Effector memory CD4-positive, alpha-beta T cell (primary cell): ENCODE data around the gene UBXN7.
"Not testable (repeated sequence)": the region's sequence is repeated elsewhere in the genome, so short reads cannot be mapped to it uniquely, and the experiment has no call there.

ENCODE experiments used
- DNase-seq, 3 donors: peaks; one replicate each; pipeline ENCODE4 v3.0.0-alpha.2; 2020
- H3K27ac ChIP-seq: 2 replicates; pipeline ENCODE4 v1.7.0; 2013; ENCODE audit warnings: mild to moderate bottlenecking, low read length, moderate library complexity; ENCODE audit not compliant: insufficient read depth, poor library complexity, severe bottlenecking
- H3K27me3 ChIP-seq: replicated peaks from 2 replicates; pipeline ENCODE4 v1.7.0; 2013; ENCODE audit warnings: mild to moderate bottlenecking, low read length; ENCODE audit not compliant: insufficient read depth, control insufficient read depth, poor library complexity, severe bottlenecking
- H3K36me3 ChIP-seq: 2 replicates; pipeline ENCODE4 v1.7.0; 2013; ENCODE audit warnings: mild to moderate bottlenecking, low read length, moderate library complexity; ENCODE audit not compliant: control insufficient read depth, insufficient read depth
- H3K4me1 ChIP-seq: 2 replicates; pipeline ENCODE4 v1.7.0; 2013; ENCODE audit warnings: low read length, mild to moderate bottlenecking; ENCODE audit not compliant: control insufficient read depth, insufficient read depth, poor library complexity, severe bottlenecking
- H3K4me3 ChIP-seq: 2 replicates; pipeline ENCODE4 v1.7.0; 2013; ENCODE audit warnings: low read length, low read depth, mild to moderate bottlenecking; ENCODE audit not compliant: insufficient read depth, poor library complexity, severe bottlenecking
- H3K9me3 ChIP-seq: 2 replicates; pipeline ENCODE4 v1.7.0; 2013; ENCODE audit warnings: mild to moderate bottlenecking, low read length, moderate library complexity; ENCODE audit not compliant: control insufficient read depth

The UBXN7 gene

DNA sequence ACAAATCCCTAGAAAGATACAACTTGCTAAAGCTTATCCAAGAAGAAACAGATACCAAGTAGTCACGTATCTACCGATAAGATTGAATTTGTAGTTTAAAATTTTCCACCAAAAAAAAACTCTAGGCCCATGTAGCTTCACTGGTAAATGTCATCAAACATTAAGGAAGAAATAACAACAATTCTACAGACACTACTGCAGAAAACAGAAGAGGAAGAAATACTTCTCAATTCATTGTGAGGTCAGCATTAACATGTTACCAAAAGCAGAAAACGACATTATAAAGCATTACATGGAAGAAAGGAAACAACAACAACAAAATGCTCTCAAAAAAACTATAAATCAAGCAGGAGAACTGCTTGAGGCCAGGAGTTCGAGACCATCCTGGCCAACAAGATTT, 66.5 kb downstream of the UBXN7 start:
- Histone ChIP-seq H3K27ac (no peak overlapping the region), H3K36me3 (peaks cover 38% of the 10 kb centered on the region)
- DNase-seq: no peak

DNA sequence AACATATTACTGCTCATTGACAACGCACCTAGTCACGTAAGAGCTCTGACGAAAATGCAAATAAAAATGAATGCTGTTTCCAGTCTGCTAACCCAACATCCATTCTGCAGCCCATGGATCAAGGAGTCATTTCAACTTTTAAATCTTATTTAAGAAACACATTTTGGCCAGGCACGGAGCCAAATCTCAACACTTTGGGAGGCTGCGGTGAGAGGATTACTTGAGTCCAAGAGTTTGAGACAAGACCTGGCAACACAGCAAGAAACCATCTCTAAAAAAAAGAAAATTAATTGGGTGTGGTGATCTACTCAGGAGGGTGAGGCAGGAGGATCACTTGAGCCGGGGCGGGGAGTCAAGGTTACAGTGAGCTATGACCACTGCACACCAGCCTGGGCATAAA, 71.6 kb downstream of the UBXN7 start:
- no peaks in the 10 kb centered on the region for H3K4me1 ChIP-seq
- H3K27me3 ChIP-seq: no peaks in the 10 kb centered on the region
- peaks cover 52% of the 10 kb centered on the region for H3K36me3 ChIP-seq
- no peaks in the 10 kb centered on the region for H3K9me3 ChIP-seq
- no peak overlapping the region for H3K4me3 ChIP-seq
- no peak overlapping the region for H3K27ac ChIP-seq
- no peak for DNase-seq

More for the DNA sequence above, 66.5 kb downstream of the UBXN7 start:
- no peak overlapping the region for H3K4me3 ChIP-seq
- H3K27me3 ChIP-seq: no peaks in the 10 kb centered on the region
- H3K9me3 ChIP-seq: no peaks in the 10 kb centered on the region
- no peaks in the 10 kb centered on the region for H3K4me1 ChIP-seq

DNA sequence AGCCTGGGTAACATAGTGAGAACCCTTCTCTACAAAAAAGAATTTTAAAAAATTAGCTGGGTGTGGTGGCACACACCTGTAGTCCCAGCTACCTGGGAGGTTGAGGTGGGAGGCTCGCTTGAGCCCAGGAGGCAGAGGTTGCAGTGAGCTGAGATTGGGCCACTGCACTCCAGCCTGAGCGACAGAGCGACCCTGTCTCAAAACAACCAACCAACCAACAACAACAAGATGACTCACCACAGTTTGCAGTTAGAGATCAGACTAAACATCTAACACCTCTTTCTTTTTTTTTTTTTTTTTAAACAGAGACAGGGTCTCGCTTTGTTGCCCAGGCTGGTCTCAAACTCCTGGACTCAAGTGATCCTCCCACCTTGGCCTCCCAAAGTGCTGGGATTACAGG, 73.7 kb downstream of the UBXN7 start:
- H3K9me3 ChIP-seq, H3K27ac ChIP-seq, DNase-seq, H3K27me3 ChIP-seq, H3K4me1 ChIP-seq, H3K4me3 ChIP-seq: not testable (repeated sequence)
- peaks cover 65% of the 10 kb centered on the region for H3K36me3 ChIP-seq

DNA sequence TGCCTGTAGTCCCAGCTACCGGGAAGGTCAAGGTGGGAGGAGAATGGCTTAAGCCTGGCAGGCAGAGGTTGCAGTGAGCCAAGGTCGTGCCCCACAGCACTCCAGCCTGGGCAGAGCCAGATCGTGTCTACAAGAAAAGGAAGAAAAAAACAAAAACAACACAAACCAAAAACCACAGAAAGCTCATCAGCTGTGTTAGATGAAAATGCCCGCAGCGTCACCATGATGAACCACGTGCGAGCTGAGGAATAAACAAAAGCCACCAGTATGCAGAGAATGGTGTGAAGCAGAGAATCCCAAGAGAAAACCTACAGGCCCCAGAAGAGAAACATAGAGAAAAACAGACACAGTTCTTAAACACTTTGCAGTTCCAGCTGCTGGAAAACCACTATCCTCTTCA, 74.3 kb downstream of the UBXN7 start:
- Histone ChIP-seq H3K27me3 (no peaks in the 10 kb centered on the region), H3K9me3 (no peaks in the 10 kb centered on the region), H3K36me3 (peaks cover 62% of the 10 kb centered on the region), H3K4me1 (no peaks in the 10 kb centered on the region), H3K4me3 (no peak overlapping the region), H3K27ac (no peak overlapping the region)
- DNase-seq: no peak

DNA sequence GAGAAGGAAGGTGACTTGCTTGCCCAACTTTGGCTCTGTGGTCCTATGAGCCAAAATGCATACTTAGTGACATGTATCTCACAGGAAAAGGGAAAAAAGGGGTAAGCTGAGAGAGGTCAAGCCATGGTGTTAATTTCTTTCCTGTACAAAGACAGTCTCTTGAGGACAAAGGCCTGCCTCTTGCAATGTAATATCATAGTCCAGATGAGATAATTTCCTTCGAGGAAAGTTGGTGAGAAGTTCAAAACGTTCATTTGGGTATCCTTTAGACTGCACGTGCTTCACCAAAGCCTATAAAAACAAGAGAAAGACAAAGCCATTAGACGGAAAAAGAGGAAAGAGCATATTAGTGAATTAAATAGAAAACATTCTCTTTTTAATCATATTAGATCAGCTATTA, 75.7 kb downstream of the UBXN7 start:
- H3K36me3 ChIP-seq: peaks cover 53% of the 10 kb centered on the region
- H3K4me3 ChIP-seq: no peak overlapping the region
- DNase-seq: no peak
- H3K4me1 ChIP-seq: no peaks in the 10 kb centered on the region
- no peaks in the 10 kb centered on the region for H3K27me3 ChIP-seq
- H3K9me3 ChIP-seq: no peaks in the 10 kb centered on the region
- no peak overlapping the region for H3K27ac ChIP-seq

DNA sequence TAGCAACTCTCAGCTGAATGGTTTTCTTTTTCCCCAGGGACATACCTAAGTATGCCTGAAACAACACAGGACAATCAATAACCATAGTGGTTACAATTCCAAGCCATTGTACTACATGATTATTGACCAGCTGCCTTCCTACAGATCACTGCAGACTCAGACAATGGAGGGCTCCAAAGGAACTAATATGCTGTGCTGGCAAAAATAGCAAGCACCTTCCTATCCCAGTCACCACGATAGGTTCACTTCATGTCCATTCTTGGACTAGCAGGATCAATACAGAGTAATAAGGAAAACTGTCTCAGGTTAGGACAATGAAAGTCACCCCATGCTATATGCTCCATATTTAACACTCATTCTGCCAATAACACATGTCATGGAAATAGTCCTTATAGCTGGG, 76.6 kb downstream of the UBXN7 start:
- Histone ChIP-seq H3K9me3 (no peaks in the 10 kb centered on the region), H3K27ac (no peak overlapping the region), H3K4me3 (no peak overlapping the region), H3K27me3 (no peaks in the 10 kb centered on the region), H3K36me3 (peaks cover 44% of the 10 kb centered on the region), H3K4me1 (no peaks in the 10 kb centered on the region)
- DNase-seq: no peak

DNA sequence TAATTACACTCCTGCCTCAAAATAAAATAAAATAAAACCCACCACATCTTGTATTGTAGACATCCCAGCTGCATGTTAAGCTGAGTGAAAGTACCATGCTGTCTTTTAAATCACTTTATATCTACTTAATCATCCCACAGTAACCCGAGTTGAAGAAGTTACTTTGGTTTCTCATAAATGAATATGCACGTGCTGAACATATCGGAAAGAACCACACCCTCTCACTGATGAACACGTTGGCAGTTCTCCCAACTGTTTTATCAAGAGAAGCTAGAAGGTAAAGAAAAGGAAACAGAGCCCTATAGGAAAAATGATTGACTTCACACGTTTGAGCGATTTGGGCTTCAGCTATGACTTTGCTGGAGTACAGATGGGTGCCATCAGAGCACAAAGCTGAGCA, 78.1 kb downstream of the UBXN7 start:
- Histone ChIP-seq H3K4me1 (no peaks in the 10 kb centered on the region), H3K27ac (no peak overlapping the region), H3K9me3 (no peaks in the 10 kb centered on the region), H3K4me3 (no peak overlapping the region), H3K36me3 (peaks cover 38% of the 10 kb centered on the region), H3K27me3 (no peaks in the 10 kb centered on the region)
- no peak for DNase-seq

DNA sequence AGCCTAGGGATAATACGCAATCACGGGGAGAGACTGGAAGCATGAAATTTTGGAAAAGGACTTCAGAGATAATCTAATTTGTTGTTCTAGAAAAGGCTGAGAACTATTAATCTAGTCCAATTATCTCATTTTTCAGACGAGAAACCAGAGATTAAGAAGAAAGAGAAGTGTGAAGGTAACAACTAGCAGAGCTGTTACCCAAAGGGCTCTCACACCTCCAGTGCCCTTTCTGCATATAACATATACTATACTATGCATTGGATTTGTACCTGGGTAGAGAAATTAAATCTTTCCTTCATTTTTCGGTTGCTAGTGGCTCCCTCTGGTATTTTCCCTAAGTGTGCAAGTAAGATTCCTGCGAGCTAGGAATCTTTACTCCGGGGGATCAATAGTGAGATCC, 80.7 kb downstream of the UBXN7 start:
- Histone ChIP-seq H3K27ac (no peak overlapping the region), H3K4me3 (no peak overlapping the region), H3K36me3 (peaks cover 26% of the 10 kb centered on the region), H3K27me3 (no peaks in the 10 kb centered on the region), H3K9me3 (no peaks in the 10 kb centered on the region), H3K4me1 (no peaks in the 10 kb centered on the region)
- no peak for DNase-seq

DNA sequence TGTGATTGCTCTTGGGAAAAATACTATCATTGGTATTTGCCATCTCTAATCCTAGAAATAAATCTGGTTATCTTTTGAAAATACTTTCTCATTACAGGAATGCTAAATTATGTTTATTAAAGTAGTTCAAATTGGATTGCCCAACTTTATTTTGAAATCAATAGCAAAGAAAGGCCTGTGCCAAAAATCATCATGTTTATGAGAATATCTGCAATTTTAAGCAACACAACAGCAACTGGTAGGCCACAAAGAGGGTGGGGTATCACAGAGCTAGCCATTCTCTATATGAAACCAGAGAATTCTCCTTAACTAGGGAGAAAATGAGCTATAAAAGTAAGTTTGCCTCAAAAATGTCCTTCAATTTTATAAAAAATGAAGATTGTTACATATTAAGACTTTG, 82.2 kb downstream of the UBXN7 start:
- Histone ChIP-seq H3K36me3 (peaks cover 11% of the 10 kb centered on the region), H3K27me3 (no peaks in the 10 kb centered on the region), H3K4me3 (no peak overlapping the region), H3K4me1 (no peaks in the 10 kb centered on the region), H3K9me3 (no peaks in the 10 kb centered on the region), H3K27ac (no peak overlapping the region)
- DNase-seq: no peak

DNA sequence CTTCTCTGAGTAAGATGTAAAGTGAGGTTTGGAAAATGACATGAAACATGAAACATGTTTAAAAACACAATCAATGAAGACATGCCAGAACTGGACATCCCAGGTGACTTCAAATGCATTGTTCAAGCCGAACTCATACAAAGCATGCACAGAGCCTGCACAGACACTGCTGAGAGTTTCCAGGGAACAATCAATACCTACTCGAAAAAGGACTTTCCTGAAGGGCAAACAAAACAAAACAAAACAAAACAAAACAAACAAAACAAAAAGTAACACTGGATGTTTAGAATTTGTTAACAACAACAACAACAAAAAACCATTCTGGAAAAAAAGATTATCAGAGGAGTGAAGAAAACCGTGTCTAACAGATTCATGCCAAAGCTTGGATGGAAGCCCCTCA, 83.5 kb downstream of the UBXN7 start:
- H3K27me3 ChIP-seq: no peaks in the 10 kb centered on the region
- H3K36me3 ChIP-seq: peaks cover 3% of the 10 kb centered on the region
- H3K4me3 ChIP-seq: no peak overlapping the region
- no peaks in the 10 kb centered on the region for H3K9me3 ChIP-seq
- H3K4me1 ChIP-seq: no peaks in the 10 kb centered on the region
- no peak for DNase-seq
- no peak overlapping the region for H3K27ac ChIP-seq

DNA sequence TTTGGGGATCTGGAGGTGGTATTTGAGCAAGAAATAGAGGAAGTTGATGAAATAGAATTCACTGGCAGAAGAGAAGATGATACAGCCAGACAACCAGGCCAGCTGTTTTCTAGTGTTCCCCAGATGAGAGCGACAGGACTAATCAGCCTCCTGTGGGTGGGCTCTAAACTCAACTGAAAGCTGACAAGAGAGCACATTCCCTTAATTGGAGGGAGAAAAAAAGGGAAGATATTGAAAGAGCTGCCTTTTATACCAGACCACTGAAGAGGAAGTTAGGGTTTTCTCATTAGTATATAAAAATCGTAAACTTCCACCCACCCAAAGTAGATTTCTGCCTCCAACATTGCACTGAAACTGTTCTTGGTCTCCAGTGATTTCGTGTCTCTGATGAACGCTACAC, 87.6 kb downstream of the UBXN7 start:
- H3K4me3 ChIP-seq: no peak overlapping the region
- peaks cover 3% of the 10 kb centered on the region for H3K36me3 ChIP-seq
- DNase-seq: no peak

More for the DNA sequence above, 87.6 kb downstream of the UBXN7 start:
- H3K27me3 ChIP-seq: no peaks in the 10 kb centered on the region
- no peaks in the 10 kb centered on the region for H3K4me1 ChIP-seq
- no peaks in the 10 kb centered on the region for H3K9me3 ChIP-seq
- H3K27ac ChIP-seq: no peak overlapping the region
